NCI-H2196 treated with DMSO at 0.1 percent for 48 hours (cell line): ENCODE measurements around the gene OPCML.

Experiments
- DNase-seq: peaks from one replicate; lab custom pipeline; 2025; ENCODE audit not compliant: unreplicated experiment; lab: John Stamatoyannopoulos, UW

OPCML gene

DNA sequence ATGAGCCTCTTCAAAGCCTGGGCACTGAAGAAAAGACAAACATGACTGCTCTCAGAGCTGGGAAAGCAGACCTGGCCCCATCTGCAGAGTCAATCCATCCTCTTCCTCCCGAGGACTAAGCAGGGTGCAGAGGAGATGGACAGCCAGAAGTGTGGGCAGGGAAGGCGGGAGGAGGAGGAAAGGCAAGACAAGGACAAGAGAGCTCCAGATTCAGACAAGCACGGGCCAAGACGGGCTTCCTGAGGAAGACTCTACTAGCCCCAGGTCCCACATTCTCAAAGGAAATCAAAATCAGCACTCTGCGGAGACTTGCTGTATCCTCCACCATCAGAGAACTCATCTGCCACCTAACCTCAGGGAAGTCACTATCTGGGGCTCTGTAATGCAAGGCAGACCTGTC lies 28.5 kb downstream of the OPCML start:
- no peak for DNase-seq

DNA sequence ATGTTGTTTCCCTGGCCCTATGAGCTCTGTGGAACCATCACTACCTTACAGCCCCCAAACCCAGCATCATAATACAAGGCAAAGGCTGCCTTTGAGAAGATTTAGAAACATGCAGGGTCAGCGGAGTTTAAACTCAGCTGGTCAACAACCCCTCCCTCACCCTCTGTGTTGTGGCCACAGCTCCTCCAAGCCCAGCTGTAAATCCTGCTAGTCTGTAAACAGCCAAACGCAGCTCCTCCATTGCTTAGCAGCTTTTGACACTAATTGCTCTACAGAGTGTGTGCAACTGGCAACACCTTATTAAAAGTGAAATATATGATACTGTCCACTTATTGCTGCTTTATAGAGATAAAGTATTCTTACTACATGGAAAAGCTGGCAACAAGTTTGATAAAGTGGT lies 29.1 kb downstream of the OPCML start:
- no peak for DNase-seq

DNA sequence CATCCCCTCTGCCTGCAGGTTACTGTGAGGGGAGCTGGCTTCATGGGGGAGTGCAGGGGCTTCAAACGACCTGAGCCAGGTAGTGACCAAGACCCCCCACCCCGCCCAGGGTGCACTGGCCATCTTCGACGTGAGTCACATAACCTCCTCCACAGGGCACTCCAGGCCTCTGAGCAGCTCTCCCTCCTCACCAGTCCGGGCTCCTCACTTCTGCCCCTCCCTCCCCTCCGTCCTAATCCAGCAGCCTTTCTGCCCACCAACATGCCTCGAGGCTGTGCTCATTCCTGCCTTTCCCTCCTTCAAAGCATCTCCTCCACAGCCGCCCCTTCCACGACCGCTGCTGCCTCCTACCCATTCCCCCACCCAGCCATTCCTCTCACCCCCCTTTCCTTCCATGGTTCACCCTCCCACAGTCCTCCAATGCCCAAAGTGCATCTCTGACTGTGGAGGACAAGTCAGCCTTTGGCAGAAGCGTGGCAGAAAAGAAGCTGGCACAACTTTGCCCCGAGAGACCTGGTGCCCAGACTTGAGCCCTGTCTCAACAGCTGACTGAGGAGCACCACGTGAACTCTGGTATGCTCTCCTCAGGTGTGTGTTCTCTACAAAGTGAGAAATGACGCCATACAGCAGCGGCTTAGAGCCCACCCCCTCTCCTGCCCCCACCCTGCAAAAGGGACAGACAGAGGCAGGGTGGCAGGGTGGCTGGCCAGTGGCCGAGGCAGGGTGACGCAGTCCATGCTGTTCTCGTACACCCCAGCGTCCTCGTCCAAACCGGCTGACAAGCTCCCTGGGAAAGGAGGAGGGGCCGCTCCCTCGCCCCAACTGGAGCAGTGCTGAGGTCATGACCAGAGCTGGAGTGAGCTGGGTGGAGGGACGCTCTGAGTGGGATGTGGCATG lies 30.4 kb downstream of the OPCML start:
- DNase-seq = no peak

- DNase-seq = no peak
Measured at GRCh38 chr11:133500936-133501335, 31.4 kb downstream of the OPCML start.

GRCh38 chr11:133500435-133500834 lies 31.9 kb downstream of the OPCML start:
- DNase-seq = no peak

GRCh38 chr11:133498969-133499368 lies 33.3 kb downstream of the OPCML start:
- no peak for DNase-seq

DNA sequence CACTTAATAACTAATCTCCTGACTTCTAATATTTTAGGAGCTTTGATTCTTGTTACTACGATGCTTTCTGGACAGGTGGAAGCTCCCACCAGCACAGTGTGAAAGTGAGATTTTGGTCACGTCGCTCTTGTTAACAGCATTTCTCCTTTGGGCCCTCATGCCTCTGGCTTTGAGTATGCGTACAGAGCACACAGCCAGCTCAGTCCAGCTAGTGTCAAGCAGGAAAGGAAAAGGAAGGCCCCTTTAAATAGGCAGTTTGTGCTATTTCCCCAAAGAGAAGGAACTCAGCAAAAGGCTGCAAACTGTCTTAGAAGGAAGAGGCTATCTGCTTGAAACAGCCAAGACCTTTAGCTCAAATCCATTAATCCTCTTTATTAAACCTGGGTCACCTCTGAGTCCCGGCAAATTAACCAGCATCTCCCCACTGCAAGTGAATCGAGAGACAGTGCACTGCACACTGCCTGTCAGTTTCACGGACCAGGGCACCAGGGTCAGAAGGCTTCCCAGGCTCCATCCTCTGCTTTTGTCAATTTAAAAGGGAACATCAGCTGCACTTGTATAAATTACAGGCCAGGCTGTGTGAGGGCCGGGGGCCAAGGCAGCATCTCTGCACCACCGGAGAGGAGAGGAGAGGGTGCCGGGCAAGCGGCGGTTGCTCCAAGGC lies 34.7 kb downstream of the OPCML start:
- DNase-seq = no peak

- no peak for DNase-seq
Measured at GRCh38 chr11:133492895-133493294, 39.4 kb downstream of the OPCML start.

DNA sequence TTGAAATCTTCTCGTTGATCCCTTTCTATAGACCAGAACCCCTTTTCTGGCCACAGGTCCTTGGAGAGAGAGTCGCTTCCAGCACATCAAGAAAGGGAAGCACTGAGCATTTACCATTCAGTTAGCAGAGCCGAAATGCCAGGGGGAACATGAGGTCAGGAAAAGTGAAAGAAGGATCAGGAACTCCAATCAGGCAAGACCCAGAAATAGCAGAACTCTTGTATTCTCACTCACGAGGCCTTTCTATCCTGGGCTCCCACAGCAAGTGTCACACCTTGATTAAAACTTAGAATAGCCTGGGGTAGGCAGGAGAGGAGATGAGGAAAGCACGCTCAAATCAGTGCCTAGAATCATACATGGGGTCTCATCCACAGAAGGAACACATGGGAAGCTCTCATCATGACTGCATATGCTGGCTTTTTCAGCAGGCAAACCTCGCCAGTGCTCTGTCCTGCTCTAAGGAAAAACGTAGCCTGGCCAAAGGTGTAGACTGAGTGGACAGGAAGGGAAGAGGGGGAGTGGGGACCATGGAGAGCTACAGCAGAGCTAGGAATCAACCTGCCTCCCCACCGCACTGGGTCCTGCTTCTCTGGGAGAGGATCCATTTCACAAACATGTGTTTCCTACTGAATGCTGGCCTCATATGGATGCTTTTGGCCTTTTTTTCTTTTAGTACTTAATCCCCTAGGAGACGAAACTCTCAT lies 40.5 kb downstream of the OPCML start:
- DNase-seq = no peak

DNA sequence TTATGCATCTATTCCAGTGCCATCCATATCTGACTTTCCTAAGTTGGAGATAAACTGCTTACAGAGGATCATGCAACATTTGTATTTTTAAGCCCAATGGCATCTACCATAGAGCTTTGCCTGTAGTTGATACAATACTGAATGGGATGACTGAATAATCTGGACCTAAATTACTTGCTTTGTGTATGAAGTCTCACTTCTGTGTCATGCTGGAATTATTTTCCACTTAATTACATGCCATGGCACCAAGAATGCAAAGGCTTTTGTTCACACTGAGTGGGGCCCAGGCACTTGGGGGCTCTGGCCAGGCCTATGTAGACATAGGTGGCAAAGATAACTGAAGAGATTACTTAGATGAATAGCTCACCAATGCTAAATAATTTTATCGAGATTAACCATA lies 51.6 kb downstream of the OPCML start:
- no peak for DNase-seq

DNA sequence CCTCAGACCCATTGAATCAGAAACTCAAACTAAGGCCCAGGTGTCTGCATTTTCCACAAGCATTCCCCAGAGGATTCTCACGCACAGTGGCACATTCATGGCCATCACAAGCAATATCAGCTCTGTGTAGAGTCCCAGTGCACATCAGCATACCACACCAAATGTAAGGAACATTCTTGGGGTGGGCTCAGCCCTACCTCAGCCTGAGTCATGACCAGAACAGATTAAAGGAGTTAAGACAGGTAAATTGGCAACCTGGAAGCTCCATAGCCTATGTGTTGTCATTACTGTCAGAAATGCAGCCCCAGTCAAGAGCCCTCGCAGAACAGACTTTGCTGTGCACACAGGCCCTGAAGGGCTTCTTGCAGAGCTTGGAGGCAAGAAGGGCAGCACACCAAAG lies 53.1 kb downstream of the OPCML start:
- DNase-seq = no peak

- DNase-seq = no peak
Measured at GRCh38 chr11:133477251-133477625, 55.1 kb downstream of the OPCML start.

- no peak for DNase-seq
Measured at GRCh38 chr11:133476570-133477250, 55.6 kb downstream of the OPCML start.

GRCh38 chr11:133474461-133474860 lies 57.8 kb downstream of the OPCML start:
- no peak for DNase-seq

DNA sequence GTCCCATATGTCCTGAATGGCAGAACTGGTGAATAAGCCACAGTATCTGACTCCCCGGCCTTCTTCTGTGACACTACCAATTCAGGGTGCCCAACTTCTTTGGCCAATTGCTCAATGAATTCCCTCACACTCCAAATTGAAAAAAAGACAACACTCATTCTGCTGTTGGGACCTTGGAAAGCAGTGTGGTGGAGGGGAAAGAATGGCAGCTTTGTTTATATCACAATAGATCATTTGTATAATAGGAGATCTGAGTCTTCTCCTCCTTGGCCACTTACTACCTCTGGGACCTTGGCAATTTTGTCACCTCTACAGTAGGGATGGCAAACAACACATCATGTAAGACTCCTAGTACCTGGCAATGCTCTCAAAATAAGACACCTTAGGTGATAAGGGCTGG lies 64.6 kb downstream of the OPCML start:
- DNase-seq = no peak

DNA sequence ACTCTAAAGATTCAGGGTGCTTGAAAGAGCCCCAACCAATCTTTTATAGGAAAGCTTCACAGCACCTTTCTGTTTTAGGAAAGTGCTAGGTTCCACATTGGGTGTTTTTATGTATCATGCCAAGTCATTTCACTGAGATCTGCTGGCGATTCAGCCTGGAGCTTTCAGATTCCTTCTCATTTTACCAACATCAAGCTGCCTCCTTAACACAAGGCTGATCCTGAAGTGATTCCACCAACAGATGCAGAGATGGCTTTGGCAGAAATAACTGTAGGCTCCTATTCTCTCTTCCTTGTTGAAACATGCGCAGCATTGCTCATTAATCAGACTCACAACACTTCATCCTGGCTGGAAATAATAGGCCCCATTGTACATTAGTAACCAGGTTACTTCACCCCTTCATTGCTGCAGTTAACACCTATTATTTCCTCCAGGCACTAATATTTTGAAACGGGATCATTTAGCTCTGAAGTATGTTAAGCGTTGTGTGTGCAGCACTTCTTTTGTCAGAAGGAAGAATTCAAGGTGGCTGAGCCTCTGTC lies 89.0 kb downstream of the OPCML start:
- DNase-seq = no peak

GRCh38 chr11:133441964-133442660 lies 90.2 kb downstream of the OPCML start:
- no peak for DNase-seq

GRCh38 chr11:133425992-133426391 lies 106.3 kb downstream of the OPCML start:
- no peak for DNase-seq

DNA sequence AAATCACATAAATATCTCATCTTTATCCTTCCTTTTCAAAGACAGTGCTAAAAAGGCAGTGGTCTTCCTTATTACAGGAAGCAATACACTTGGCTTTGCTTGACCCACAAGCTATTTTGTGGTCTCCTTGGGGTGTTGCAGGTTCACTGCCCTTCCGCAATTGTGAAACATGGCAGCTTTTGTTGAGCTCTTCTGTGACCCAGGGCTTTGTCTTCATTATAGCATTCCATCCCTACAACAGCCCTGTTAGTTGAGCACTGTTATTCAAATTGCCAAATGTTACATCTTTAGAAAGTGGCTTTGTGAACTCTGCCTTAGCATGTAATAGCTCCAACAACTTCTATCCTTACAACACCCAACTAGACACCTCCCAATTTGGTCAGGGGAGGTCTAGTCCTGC lies 107.1 kb downstream of the OPCML start:
- DNase-seq = no peak

GRCh38 chr11:133418218-133418617 lies 114.1 kb downstream of the OPCML start:
- DNase-seq = no peak
